Temporal lobe (tissue), 1 donor: ENCODE data around the gene FBXO10. TPM values are rescaled to one million over a fixed set of nuclear protein-coding genes. Genes with fewer than 3 reads are reported as not detected.

Source experiments
- total RNA-seq: library from RNA; depleted of rRNA; stranded (reverse); fragments of >200 nt; gene quantifications from one replicate; pipeline ENCODE4 v1.2.3, GENCODE V29; 2014

The FBXO10 gene
- total RNA-seq, 1 donor from 2014 or later: 9.6 TPM

Other genes with a start within 250 kb of the FBXO10 start
- 44.3 TPM for gene GRHPR, start 153.7 kb downstream of the FBXO10 start, total RNA-seq
- gene ZBTB5, start 110.9 kb downstream of the FBXO10 start, total RNA-seq: 22.6 TPM
- gene POLR1E, start 90.4 kb downstream of the FBXO10 start, total RNA-seq: 30.2 TPM
- 60.7 TPM for gene TOMM5, start 16.2 kb upstream of the FBXO10 start, total RNA-seq
- 0.49 TPM for gene FRMPD1, start 74.6 kb upstream of the FBXO10 start, total RNA-seq
- 3.9 TPM for gene TRMT10B, start 177.4 kb upstream of the FBXO10 start, total RNA-seq
- gene EXOSC3, start 208.7 kb upstream of the FBXO10 start, total RNA-seq: 57.5 TPM
- 24.1 TPM for gene DCAF10, start 224.4 kb upstream of the FBXO10 start, total RNA-seq